Measurements from ENCODE around the gene GAA.

Gene GAA

GRCh38 chr17:80086616-80087015 is 14.8 kb upstream of the GAA start:
- TF ChIP-seq SIN3A (IDR thresholded peaks at IDR 0.05; ENCODE audit: borderline replicate concordance, insufficient read depth, low read length) (no peak), FOXP2 (optimal IDR thresholded peaks at IDR 0.05; ENCODE audit: borderline replicate concordance, extremely low read depth, extremely low read length, insufficient read depth) (no peak), POLR2AphosphoS5 (IDR thresholded peaks at IDR 0.05; ENCODE audit: low read depth, low read length) (no peak)

- no peak for TF ChIP-seq REST (IDR thresholded peaks at IDR 0.05; ENCODE audit: insufficient read depth in 1 of 2, low read depth in 2 of 2, low read length in 2 of 2)
- TF ChIP-seq TAF1 (IDR thresholded peaks at IDR 0.05; ENCODE audit: borderline replicate concordance, insufficient read depth, low read length) = no peak
- TF ChIP-seq SIN3A (IDR thresholded peaks at IDR 0.05; ENCODE audit: borderline replicate concordance, insufficient read depth, low read length) = no peak
- no peak for TF ChIP-seq POLR2AphosphoS5 (IDR thresholded peaks at IDR 0.05; ENCODE audit: low read depth, low read length)
- no peak for TF ChIP-seq FOXP2 (optimal IDR thresholded peaks at IDR 0.05; ENCODE audit: borderline replicate concordance, extremely low read depth, extremely low read length, insufficient read depth)
Observed at GRCh38 chr17:80087346-80088265, 13.8 kb upstream of the GAA start.

GRCh38 chr17:80089762-80090161 is 11.6 kb upstream of the GAA start:
- TF ChIP-seq REST (IDR thresholded peaks at IDR 0.05; ENCODE audit: insufficient read depth in 1 of 2, low read depth in 2 of 2, low read length in 2 of 2) (no peak), FOXP2 (optimal IDR thresholded peaks at IDR 0.05; ENCODE audit: borderline replicate concordance, extremely low read depth, extremely low read length, insufficient read depth) (no peak), POLR2AphosphoS5 (IDR thresholded peaks at IDR 0.05; ENCODE audit: low read depth, low read length) (no peak), SIN3A (IDR thresholded peaks at IDR 0.05; ENCODE audit: borderline replicate concordance, insufficient read depth, low read length) (no peak), TAF1 (IDR thresholded peaks at IDR 0.05; ENCODE audit: borderline replicate concordance, insufficient read depth, low read length) (no peak)

- TF ChIP-seq REST (IDR thresholded peaks at IDR 0.05; ENCODE audit: insufficient read depth in 1 of 2, low read depth in 2 of 2, low read length in 2 of 2) (no peak), FOXP2 (optimal IDR thresholded peaks at IDR 0.05; ENCODE audit: borderline replicate concordance, extremely low read depth, extremely low read length, insufficient read depth) (no peak), SIN3A (IDR thresholded peaks at IDR 0.05; ENCODE audit: borderline replicate concordance, insufficient read depth, low read length) (no peak), TAF1 (IDR thresholded peaks at IDR 0.05; ENCODE audit: borderline replicate concordance, insufficient read depth, low read length) (no peak), POLR2AphosphoS5 (IDR thresholded peaks at IDR 0.05; ENCODE audit: low read depth, low read length) (no peak)
Observed at GRCh38 chr17:80091376-80091775, 10.0 kb upstream of the GAA start.

- TF ChIP-seq FOXP2 (optimal IDR thresholded peaks at IDR 0.05; ENCODE audit: borderline replicate concordance, extremely low read depth, extremely low read length, insufficient read depth) = no peak
- no peak for TF ChIP-seq REST (IDR thresholded peaks at IDR 0.05; ENCODE audit: insufficient read depth in 1 of 2, low read depth in 2 of 2, low read length in 2 of 2)
- no peak for TF ChIP-seq TAF1 (IDR thresholded peaks at IDR 0.05; ENCODE audit: borderline replicate concordance, insufficient read depth, low read length)
- TF ChIP-seq SIN3A (IDR thresholded peaks at IDR 0.05; ENCODE audit: borderline replicate concordance, insufficient read depth, low read length) = no peak
- no peak for TF ChIP-seq POLR2AphosphoS5 (IDR thresholded peaks at IDR 0.05; ENCODE audit: low read depth, low read length)
Observed at GRCh38 chr17:80092959-80093358, 8.4 kb upstream of the GAA start.
